Peyer's patch (tissue), 4 donors: ENCODE measurements around the gene CBFB.

ENCODE experiments used
- POLR2A ChIP-seq, 2 donors: fragments of 450-650 bp; IDR thresholded peaks; one replicate each; pipeline ENCODE4 v1.5.1; 2017; ENCODE audit warnings: antibody characterized with exemption in 2 of 2, mild to moderate bottlenecking in 2 of 2, moderate library complexity in 2 of 2
- TF ChIP-seq, protein P1 (sequence below), 6 experiments: fragments of 450-650 bp in 4 of 6; fragments of 200-600 bp in 2 of 6; sonication (generic) in 1 of 6; IDR thresholded peaks; one replicate each; pipeline ENCODE4 v1.5.1; 2017 to 2019; ENCODE audit warnings: antibody characterized with exemption in 6 of 6, mild to moderate bottlenecking in 3 of 6, moderate library complexity in 1 of 6

DNA sequence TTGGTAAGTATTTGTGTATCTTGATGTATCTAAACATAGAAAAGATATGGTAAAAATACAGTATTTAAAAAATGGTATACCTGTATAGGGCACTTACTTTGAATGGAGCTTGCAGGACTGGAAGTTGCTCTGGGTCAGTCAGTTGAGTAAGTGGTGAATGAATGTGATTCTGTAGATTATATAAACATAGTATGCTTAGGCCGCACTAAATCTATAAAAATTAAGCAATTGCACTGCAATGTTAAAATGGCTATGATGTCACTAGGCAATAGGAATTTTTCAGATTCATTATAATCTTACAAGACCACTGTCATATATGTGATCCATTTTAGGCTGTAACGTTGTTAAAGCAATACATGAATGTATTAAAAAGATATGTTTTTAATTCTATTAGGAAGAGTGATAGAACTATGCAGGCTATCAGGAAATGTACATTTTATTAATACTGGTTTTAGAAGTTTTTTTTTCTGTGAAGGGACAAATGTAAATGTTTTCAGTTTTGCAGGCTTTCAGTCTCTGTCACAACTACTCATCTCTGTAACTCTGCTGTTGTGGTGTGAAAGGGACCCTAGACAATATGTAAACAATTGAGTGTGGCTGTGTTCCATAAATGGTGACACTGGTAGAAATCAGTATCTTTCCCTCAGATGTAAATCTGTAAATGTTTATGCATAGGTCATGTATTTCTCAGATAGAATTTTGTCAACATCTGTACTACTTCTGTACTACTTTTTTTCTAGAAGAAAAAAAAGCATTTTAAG, 10.5 kb downstream of the CBFB start:
- TF ChIP-seq, protein P1, sequence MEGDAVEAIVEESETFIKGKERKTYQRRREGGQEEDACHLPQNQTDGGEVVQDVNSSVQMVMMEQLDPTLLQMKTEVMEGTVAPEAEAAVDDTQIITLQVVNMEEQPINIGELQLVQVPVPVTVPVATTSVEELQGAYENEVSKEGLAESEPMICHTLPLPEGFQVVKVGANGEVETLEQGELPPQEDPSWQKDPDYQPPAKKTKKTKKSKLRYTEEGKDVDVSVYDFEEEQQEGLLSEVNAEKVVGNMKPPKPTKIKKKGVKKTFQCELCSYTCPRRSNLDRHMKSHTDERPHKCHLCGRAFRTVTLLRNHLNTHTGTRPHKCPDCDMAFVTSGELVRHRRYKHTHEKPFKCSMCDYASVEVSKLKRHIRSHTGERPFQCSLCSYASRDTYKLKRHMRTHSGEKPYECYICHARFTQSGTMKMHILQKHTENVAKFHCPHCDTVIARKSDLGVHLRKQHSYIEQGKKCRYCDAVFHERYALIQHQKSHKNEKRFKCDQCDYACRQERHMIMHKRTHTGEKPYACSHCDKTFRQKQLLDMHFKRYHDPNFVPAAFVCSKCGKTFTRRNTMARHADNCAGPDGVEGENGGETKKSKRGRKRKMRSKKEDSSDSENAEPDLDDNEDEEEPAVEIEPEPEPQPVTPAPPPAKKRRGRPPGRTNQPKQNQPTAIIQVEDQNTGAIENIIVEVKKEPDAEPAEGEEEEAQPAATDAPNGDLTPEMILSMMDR (IDR thresholded peaks at IDR 0.05): no peak
- no peak for TF ChIP-seq POLR2A (IDR thresholded peaks at IDR 0.05)
